ENCODE measurements around the gene MAP2K5. TPM values are rescaled to one million over a fixed set of nuclear protein-coding genes. Genes with fewer than 3 reads are reported as not detected.

The MAP2K5 gene
- total and polyA plus RNA-seq, 10 of the 15 experiments (the other 5 are each of a cell fraction or from before 2014, with no cell fraction given) = 1.3 to 19.4 (median 9.6) TPM

GRCh38 chr15:67812241-67812644, 269.7 kb downstream of the MAP2K5 start:
- ChIA-PET SMC1A (ENCODE audit: uncharacterized antibody, unreplicated experiment) (no interaction called here), CTCF (no interaction called here), POLR2A (no interaction called here), RAD21 (ENCODE audit: unreplicated experiment) (no interaction called here)
- Histone ChIP-seq H3K27ac (ENCODE audit: control insufficient read depth, insufficient read depth) (no peak overlapping the region), H3K36me3 (ENCODE audit: control insufficient read depth in 2 of 2, insufficient read depth in 2 of 2, low read length in 1 of 2) (no peaks in the 10 kb centered on the region; a peak in 1 of 4 replicates), H2AFZ (ENCODE audit: control insufficient read depth, low read depth, low read length) (no peak overlapping the region), H3K9ac (ENCODE audit: control insufficient read depth, insufficient read depth, low read length) (no peak overlapping the region), H3K4me1 (ENCODE audit: control insufficient read depth, insufficient read depth, low read length) (no peaks in the 10 kb centered on the region), H3K4me2 (ENCODE audit: control insufficient read depth, insufficient read depth) (no peak overlapping the region), H4K20me1 (ENCODE audit: control insufficient read depth, insufficient read depth) (no peaks in the 10 kb centered on the region; the same call in 1 of the 2 replicates), H3K4me3 (no peak overlapping the region), H3K27me3 (replicated peaks in 1 of 2; ENCODE audit: control insufficient read depth in 2 of 2, insufficient read depth in 2 of 2, low read length in 1 of 2) (no peaks in the 10 kb centered on the region), H3K9me3 (replicated peaks; ENCODE audit: control insufficient read depth, insufficient read depth, low read length) (no peaks in the 10 kb centered on the region), H3K79me2 (ENCODE audit: control insufficient read depth, insufficient read depth, low read length) (no peaks in the 10 kb centered on the region)
- no peak for FAIRE-seq
- DNase-seq (ENCODE audit: low read depth, low spot score) = no peak
- BruUV-seq (replicated peaks) = no TSS peak
- TF ChIP-seq CREB1 (IDR thresholded peaks at IDR 0.05; ENCODE audit: low read depth) (no peak), SPI1 (IDR thresholded peaks at IDR 0.05; ENCODE audit: borderline replicate concordance, insufficient read depth, low read depth, low read length) (no peak), CREM (IDR thresholded peaks at IDR 0.05; ENCODE audit: low read depth) (no peak), STAT1 (conservative IDR thresholded peaks at IDR 0.05) (no peak)
- intact Hi-C loops (cut with micrococcal nuclease; ENCODE audit: unreplicated experiment) (no loop called here), in situ Hi-C loops (cut with MboI) (no loop called here)
- ATAC-seq = no peak
- 39% methylated on average over 10 of the region's 11 CpGs for WGBS (ENCODE audit: insufficient coverage, insufficient replicate concordance, low lambda C conversion rate, missing lambda C conversion rate)

DNA sequence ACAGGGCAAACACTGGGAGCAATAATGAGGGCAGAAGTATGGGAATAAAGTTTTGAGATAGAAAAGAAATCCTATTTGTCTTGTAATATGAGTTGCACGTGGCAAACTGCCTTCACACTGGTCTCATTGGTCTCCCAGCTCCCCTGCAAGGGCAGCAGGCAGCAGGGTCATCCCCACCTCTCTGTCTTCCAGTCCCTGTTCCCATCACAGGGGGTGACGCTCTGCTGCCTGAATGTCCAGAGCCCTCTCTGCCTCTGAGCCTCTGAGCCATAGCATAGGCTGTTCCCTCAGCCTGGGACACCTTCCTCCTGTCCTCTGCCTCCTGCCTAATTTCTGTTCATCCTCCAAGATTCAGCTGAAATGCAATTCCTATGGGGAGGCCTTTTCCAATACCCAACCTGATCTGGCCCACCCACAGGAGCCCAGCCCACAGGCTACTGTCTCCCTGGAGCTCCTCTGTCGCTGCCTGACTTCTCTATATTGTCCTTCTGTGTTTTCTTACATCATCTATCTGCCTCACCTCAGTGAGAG, 270.7 kb downstream of the MAP2K5 start:
- intact Hi-C loops (cut with micrococcal nuclease; ENCODE audit: unreplicated experiment) = no loop called here
- H3K4me1 ChIP-seq (ENCODE audit: control insufficient read depth, insufficient read depth, low read length) = no peaks in the 10 kb centered on the region
- H3K79me2 ChIP-seq (ENCODE audit: control insufficient read depth, insufficient read depth, low read length) = no peaks in the 10 kb centered on the region
- 45% methylated on average over 3 of the region's 3 CpGs for WGBS (ENCODE audit: insufficient coverage, insufficient replicate concordance, low lambda C conversion rate, missing lambda C conversion rate)
- no peaks in the 10 kb centered on the region for H3K9me3 ChIP-seq (replicated peaks; ENCODE audit: control insufficient read depth, insufficient read depth, low read length)
- FAIRE-seq = no peak
- H4K20me1 ChIP-seq (ENCODE audit: control insufficient read depth, insufficient read depth) = no peaks in the 10 kb centered on the region; the same call in 1 of the 2 replicates
- H2AFZ ChIP-seq (ENCODE audit: control insufficient read depth, low read depth, low read length) = no peak overlapping the region
- in situ Hi-C loops (cut with MboI) = no loop called here
- ChIA-PET POLR2A (no interaction called here), CTCF (no interaction called here), RAD21 (ENCODE audit: unreplicated experiment) (no interaction called here), SMC1A (ENCODE audit: uncharacterized antibody, unreplicated experiment) (no interaction called here)
- H3K27me3 ChIP-seq (replicated peaks in 1 of 2; ENCODE audit: control insufficient read depth in 2 of 2, insufficient read depth in 2 of 2, low read length in 1 of 2) = no peaks in the 10 kb centered on the region
- H3K36me3 ChIP-seq (ENCODE audit: control insufficient read depth in 2 of 2, insufficient read depth in 2 of 2, low read length in 1 of 2) = no peaks in the 10 kb centered on the region
- no peak overlapping the region for H3K27ac ChIP-seq (ENCODE audit: control insufficient read depth, insufficient read depth)
- no peak for DNase-seq (ENCODE audit: low read depth, low spot score)
- no peak overlapping the region for H3K9ac ChIP-seq (ENCODE audit: control insufficient read depth, insufficient read depth, low read length)
- no peak for ATAC-seq
- no peak overlapping the region for H3K4me2 ChIP-seq (ENCODE audit: control insufficient read depth, insufficient read depth)
- no peak overlapping the region for H3K4me3 ChIP-seq
- BruUV-seq (replicated peaks) = no TSS peak
- no peak for TF ChIP-seq SPI1 (IDR thresholded peaks at IDR 0.05; ENCODE audit: borderline replicate concordance, insufficient read depth, low read depth, low read length)
- TF ChIP-seq GATAD2B (conservative IDR thresholded peaks at IDR 0.05; ENCODE audit: low read depth) = no peak
- no peak for TF ChIP-seq POU2F2 (IDR thresholded peaks at IDR 0.05; ENCODE audit: borderline replicate concordance, low read depth, low read length)
- no peak for TF ChIP-seq MTA2 (IDR thresholded peaks at IDR 0.05; ENCODE audit: low read depth)
- no peak for TF ChIP-seq ZNF207 (IDR thresholded peaks at IDR 0.05; ENCODE audit: borderline replicate concordance)
- no peak for TF ChIP-seq CEBPB (IDR thresholded peaks at IDR 0.05; ENCODE audit: borderline replicate concordance in 1 of 2, low read depth in 2 of 2, low read length in 2 of 2)
- TF ChIP-seq, protein P1, sequence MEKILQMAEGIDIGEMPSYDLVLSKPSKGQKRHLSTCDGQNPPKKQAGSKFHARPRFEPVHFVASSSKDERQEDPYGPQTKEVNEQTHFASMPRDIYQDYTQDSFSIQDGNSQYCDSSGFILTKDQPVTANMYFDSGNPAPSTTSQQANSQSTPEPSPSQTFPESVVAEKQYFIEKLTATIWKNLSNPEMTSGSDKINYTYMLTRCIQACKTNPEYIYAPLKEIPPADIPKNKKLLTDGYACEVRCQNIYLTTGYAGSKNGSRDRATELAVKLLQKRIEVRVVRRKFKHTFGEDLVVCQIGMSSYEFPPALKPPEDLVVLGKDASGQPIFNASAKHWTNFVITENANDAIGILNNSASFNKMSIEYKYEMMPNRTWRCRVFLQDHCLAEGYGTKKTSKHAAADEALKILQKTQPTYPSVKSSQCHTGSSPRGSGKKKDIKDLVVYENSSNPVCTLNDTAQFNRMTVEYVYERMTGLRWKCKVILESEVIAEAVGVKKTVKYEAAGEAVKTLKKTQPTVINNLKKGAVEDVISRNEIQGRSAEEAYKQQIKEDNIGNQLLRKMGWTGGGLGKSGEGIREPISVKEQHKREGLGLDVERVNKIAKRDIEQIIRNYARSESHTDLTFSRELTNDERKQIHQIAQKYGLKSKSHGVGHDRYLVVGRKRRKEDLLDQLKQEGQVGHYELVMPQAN (conservative IDR thresholded peaks at IDR 0.05) = no peak
- TF ChIP-seq SP1 (IDR thresholded peaks at IDR 0.05; ENCODE audit: low read depth, low read length) = no peak
- TF ChIP-seq, protein P2, sequence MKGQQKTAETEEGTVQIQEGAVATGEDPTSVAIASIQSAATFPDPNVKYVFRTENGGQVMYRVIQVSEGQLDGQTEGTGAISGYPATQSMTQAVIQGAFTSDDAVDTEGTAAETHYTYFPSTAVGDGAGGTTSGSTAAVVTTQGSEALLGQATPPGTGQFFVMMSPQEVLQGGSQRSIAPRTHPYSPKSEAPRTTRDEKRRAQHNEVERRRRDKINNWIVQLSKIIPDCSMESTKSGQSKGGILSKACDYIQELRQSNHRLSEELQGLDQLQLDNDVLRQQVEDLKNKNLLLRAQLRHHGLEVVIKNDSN (IDR thresholded peaks at IDR 0.05; ENCODE audit: borderline replicate concordance, extremely low read length, insufficient read depth, low read depth, low read length) = no peak
- TF ChIP-seq ZNF384 (IDR thresholded peaks at IDR 0.05; ENCODE audit: borderline replicate concordance, low read depth, low read length) = no peak
- no peak for TF ChIP-seq RAD51 (IDR thresholded peaks at IDR 0.05)

Measured in GM12878 (cell line).